OCI-LY1 (cell line): ENCODE results near the gene INPP5A.

Experiments
- H2AFZ ChIP-seq: fragments of 200-600 bp; sonication (generic), shearing (Covaris generic); 2 replicates; pipeline ENCODE4 v1.6.0; 2014; ENCODE audit warnings: antibody characterized with exemption, mild to moderate bottlenecking, low read length
- H3F3A ChIP-seq: fragments of 200-600 bp; sonication (generic), shearing (Covaris generic); 2 replicates; pipeline ENCODE4 v1.6.0; 2014; ENCODE audit warnings: mild to moderate bottlenecking, antibody characterized with exemption, low read length, moderate library complexity; ENCODE audit not compliant: insufficient read depth
- H3K27ac ChIP-seq: fragments of 200-600 bp; sonication (generic); 2 replicates; pipeline ENCODE4 v1.5.1; 2014; ENCODE audit warnings: low read length, mixed run types, mild to moderate bottlenecking, low read depth; ENCODE audit not compliant: poor library complexity, severe bottlenecking
- H3K27me3 ChIP-seq: fragments of 200-600 bp; sonication (generic); 2 replicates; pipeline ENCODE4 v1.6.0; 2014; ENCODE audit warnings: antibody characterized with exemption, mild to moderate bottlenecking, low read length, moderate library complexity; ENCODE audit not compliant: insufficient read depth
- H3K36me3 ChIP-seq: fragments of 200-600 bp; sonication (generic); 2 replicates; pipeline ENCODE4 v1.6.1; 2014; ENCODE audit warnings: mild to moderate bottlenecking, antibody characterized with exemption, low read length, moderate library complexity, mixed read lengths; ENCODE audit not compliant: insufficient read depth
- H3K4me1 ChIP-seq: fragments of 200-600 bp; sonication (generic); 2 replicates; pipeline ENCODE4 v1.5.1; 2014; ENCODE audit warnings: mild to moderate bottlenecking, low read length, moderate library complexity; ENCODE audit not compliant: insufficient read depth, severe bottlenecking
- H3K4me2 ChIP-seq: fragments of 200-600 bp; sonication (generic), shearing (Covaris generic); 2 replicates; pipeline ENCODE4 v1.6.1; 2014; ENCODE audit warnings: low read length
- H3K4me3 ChIP-seq: fragments of 200-600 bp; sonication (generic); 2 replicates; pipeline ENCODE4 v1.5.1; 2014; ENCODE audit warnings: low read length, low read depth, mild to moderate bottlenecking, mixed read lengths; ENCODE audit not compliant: poor library complexity, severe bottlenecking
- H3K79me2 ChIP-seq: fragments of 200-600 bp; shearing (Covaris generic); 2 replicates; pipeline ENCODE4 v1.6.1; 2016; ENCODE audit warnings: mixed run types, low read length, mixed read lengths; ENCODE audit not compliant: insufficient read depth
- H3K9ac ChIP-seq: fragments of 200-600 bp; sonication (generic), shearing (Covaris generic); 2 replicates; pipeline ENCODE4 v1.6.1; 2014; ENCODE audit warnings: mild to moderate bottlenecking, low read length, mixed read lengths
- H3K9me2 ChIP-seq: fragments of 200-600 bp; sonication (generic), shearing (Covaris generic); 2 replicates; pipeline ENCODE4 v1.6.1; 2014; ENCODE audit warnings: low read depth, mild to moderate bottlenecking, low read length, mixed read lengths
- H3K9me3 ChIP-seq: fragments of 200-600 bp; shearing (Covaris generic); 2 replicates; pipeline ENCODE4 v1.6.1; 2014; ENCODE audit warnings: low read length, mixed read lengths
- H4K20me1 ChIP-seq: fragments of 200-600 bp; sonication (generic), shearing (Covaris generic); 2 replicates; pipeline ENCODE4 v1.6.0; 2016; ENCODE audit warnings: mild to moderate bottlenecking, low read length; ENCODE audit not compliant: insufficient read depth
- CTCF ChIP-seq: fragments of 200-600 bp; sonication (generic), shearing (Covaris generic); IDR thresholded peaks from 2 replicates; pipeline ENCODE4 v1.5.1; 2017; ENCODE audit warnings: mild to moderate bottlenecking, antibody characterized with exemption, low read length, moderate library complexity, mixed read lengths
- EZH2 ChIP-seq: fragments of 200-600 bp; sonication (generic), shearing (Covaris generic); IDR thresholded peaks from 2 replicates; pipeline ENCODE4 v1.8.0; 2017; ENCODE audit warnings: borderline replicate concordance, mixed run types, mild to moderate bottlenecking, antibody characterized with exemption, low read length, moderate library complexity, mixed read lengths

INPP5A gene

DNA sequence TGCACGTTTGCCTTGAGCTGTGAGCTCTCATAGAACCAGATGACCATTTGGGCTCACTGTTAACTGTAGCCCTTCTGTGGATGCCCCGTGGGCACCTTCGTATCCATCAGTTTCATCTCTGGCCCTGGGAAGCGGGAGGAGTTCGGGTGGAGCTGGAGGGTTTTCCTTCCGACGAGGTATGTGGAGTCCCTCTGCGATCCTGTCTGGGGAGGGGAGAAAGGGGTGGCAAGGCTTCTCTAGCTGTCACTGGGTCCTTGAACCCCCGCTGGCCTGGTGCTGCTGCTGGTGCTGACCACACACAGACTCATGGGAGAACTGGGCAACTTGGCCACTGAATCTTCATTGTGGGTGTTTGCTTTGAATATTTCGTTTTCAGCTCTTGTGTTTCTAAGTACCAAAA, 32.7 kb downstream of the INPP5A start:
- Histone ChIP-seq H3K36me3 (no peaks in the 10 kb centered on the region), H3K9me2 (no peaks in the 10 kb centered on the region), H3K27ac (no peak overlapping the region), H3K4me2 (no peak overlapping the region), H3K4me3 (no peak overlapping the region), H3K9ac (no peak overlapping the region), H3K27me3 (no peaks in the 10 kb centered on the region), H3K9me3 (no peaks in the 10 kb centered on the region), H4K20me1 (no peaks in the 10 kb centered on the region), H2AFZ (no peak overlapping the region), H3K79me2 (no peaks in the 10 kb centered on the region), H3F3A (no peaks in the 10 kb centered on the region), H3K4me1 (no peaks in the 10 kb centered on the region)
- TF ChIP-seq CTCF = no peak
- TF ChIP-seq EZH2 = no peak

GRCh38 chr10:132570771-132571649, 33.4 kb downstream of the INPP5A start:
- Histone ChIP-seq H3K4me1 (no peaks in the 10 kb centered on the region), H3K9ac (no peak overlapping the region), H3K9me3 (no peaks in the 10 kb centered on the region), H3K9me2 (no peaks in the 10 kb centered on the region), H3K79me2 (no peaks in the 10 kb centered on the region), H3K4me3 (no peak overlapping the region), H3K27me3 (no peaks in the 10 kb centered on the region), H3K36me3 (no peaks in the 10 kb centered on the region), H2AFZ (no peak overlapping the region), H3K4me2 (no peak overlapping the region), H3K27ac (no peak overlapping the region), H3F3A (no peaks in the 10 kb centered on the region), H4K20me1 (no peaks in the 10 kb centered on the region)
- TF ChIP-seq EZH2 (no peak), CTCF (no peak)

DNA sequence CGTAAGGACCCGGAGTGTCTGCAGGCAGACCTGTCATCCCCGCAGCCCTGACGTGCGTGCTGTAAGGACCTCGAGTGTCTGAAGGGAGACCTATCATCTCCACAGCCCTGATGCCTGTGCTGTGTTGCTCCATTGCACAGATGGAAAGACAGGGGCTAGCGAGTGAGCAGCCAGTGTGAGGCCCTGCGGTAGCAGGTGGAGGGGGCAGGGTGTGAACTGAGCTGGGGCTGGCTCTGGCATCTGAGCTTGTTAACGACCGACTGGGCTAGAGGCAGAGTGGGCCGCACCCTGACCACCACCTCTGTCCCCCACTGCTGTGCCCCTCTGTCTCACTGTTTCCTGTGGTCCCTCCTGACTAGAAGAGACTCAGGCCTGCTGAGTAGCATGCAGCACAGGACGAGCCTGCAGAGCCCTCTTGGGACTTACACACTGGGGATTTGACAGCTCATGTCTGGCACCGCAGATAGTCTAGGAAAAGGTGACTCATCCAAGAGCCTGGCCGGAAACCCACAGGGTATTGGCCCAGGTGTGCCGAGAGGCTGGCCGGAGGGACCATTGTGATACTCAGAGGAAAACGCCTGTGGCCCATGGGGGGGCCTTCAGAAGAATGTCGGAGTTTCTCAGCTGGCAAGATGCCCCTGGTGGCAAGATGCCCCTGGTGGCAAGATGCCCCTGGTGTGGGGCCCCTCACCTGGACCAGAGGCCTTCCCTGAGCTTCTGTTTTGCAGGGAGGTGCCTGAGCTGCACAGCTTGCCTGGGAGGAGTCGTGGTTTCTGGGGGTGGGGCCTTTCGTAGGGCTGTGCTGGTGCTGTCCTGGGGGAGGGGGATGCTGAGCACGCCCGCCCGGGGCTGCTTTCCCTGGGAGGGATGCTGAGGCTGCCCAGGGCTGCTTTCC, 34.3 kb downstream of the INPP5A start:
- no peak overlapping the region for H2AFZ ChIP-seq
- H3K27me3 ChIP-seq = no peaks in the 10 kb centered on the region
- no peaks in the 10 kb centered on the region for H3K36me3 ChIP-seq
- no peak overlapping the region for H3K27ac ChIP-seq
- no peaks in the 10 kb centered on the region for H3K9me3 ChIP-seq
- H3K4me1 ChIP-seq = no peaks in the 10 kb centered on the region
- no peak overlapping the region for H3K4me2 ChIP-seq
- H4K20me1 ChIP-seq = no peaks in the 10 kb centered on the region
- no peak overlapping the region for H3K9ac ChIP-seq
- H3K79me2 ChIP-seq = no peaks in the 10 kb centered on the region
- no peak overlapping the region for H3K4me3 ChIP-seq
- no peaks in the 10 kb centered on the region for H3K9me2 ChIP-seq
- no peaks in the 10 kb centered on the region for H3F3A ChIP-seq
- TF ChIP-seq CTCF = no peak
